DLD1 (cell line): Measurements from ENCODE around the gene SUGP2.

Experiments
- in situ Hi-C: cut with HindIII; loops from 2 replicates; pipeline ENCODE4 v1.10.0; 2017; ENCODE audit warnings: low sequenced_read_pairs

Gene SUGP2

DNA sequence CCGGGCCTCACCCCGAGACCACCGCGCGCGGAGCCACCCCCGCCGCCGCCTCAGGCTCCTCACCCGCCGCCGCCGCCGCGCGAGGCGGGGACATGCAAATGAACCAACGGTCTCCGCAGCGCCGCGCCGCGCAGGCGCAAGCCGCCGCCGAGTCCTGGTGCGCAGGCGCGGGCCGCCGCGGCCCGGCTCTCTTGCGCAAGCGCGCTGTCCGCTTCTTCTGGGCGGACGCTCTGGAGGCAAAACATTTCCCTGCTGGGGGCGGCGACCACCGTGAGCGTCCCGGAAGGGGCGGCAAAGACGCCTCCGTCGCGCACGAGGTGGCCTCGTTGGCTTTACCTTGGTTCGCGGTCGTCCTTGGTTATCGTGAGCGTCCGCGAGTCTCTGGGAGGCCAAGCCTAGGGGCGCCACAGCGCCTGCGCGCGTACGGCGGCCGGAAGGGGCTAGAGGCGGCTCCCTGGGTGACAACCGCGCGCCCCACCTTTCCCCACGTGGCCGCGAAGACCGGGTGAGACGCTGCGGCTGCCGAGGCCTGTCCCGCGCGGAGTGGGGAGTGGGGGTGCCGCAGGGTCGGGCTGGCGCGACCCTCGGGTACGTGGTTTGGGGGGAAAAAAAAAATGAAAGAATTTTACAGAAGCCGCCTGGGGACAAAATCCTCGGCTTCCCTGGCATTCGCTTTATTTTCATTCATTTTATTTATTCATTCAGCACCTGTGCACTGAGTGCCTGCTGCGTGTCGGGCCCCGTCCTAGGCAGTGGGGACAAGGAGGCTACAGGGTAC lies at the start of gene SUGP2, which contains the start of gene ARMC6:
Gene SUGP2 (minus strand): TSS at position 92 of the 778 bp plus-strand sequence. CDS start 2,446 bp downstream, outside the sequence.
Gene ARMC6 (plus strand): TSS at position 178 of the 778 bp plus-strand sequence. CDS start 607 bp downstream, outside the sequence.
- in situ Hi-C loops: no loop called here

DNA sequence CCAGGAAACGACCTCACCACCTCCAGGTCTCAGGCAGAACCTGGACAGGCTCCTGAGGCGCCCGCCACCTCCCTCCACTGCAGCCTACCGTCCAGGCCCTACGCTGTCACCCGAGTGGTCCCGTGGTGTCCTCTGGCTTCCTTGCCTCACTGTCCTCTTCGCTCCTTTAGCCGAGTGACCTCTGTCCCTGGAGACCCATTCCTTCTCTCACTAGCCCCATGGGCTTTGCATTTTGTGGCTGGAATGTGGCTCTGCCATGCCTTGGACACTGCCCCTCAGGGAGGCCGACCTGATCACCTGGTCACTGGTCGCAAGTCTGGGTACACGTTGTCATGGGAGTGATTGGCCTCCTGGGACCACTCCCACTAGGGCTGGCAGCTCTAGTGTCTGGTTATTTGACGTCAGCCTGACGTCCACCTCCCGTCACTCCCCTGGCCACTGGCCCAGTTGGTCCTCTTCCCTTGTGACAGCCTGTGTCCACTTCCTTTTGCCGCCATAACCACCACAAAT lies 48.4 kb upstream of the SUGP2 start:
- in situ Hi-C loops: no loop called here

DNA sequence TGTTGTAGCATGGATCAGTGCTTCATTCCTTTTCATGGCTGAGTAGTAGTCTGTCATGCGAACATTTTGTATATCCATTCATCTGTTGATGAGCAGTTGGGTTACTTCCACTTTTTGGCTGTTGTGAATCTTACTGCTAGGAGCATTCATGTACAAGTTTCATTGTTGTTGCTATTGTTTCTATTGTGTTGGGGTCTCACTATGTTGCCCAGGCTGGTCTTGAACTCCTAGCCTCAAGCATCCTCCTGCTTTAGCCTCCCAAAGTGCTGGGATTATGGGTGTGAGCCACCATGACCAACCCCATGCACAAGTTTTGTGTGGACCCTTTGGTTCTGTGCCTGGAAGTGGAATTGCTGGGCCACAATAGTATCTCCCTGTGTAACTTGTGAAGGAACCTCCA lies 46.3 kb upstream of the SUGP2 start:
- in situ Hi-C loops: no loop called here

DNA sequence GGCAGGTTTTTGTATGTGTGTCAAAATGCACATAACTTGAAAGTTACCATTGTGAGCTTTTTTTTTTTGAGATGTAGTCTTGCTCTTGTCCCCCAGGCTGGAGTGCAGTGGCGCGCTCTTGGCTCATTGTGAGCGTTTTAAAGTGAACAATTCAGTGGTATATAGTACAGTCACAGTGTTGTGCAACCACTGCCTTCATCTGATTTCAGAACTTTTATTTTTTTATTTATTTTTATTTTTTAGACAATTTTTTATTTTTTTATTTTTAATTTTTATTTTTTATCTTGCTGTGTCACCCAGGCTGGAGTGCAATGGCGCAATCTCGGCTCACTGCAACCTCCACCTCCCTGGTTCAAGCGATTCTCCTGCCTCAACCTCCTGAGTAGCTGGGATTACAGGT lies 45.5 kb upstream of the SUGP2 start:
- in situ Hi-C loops: no loop called here

DNA sequence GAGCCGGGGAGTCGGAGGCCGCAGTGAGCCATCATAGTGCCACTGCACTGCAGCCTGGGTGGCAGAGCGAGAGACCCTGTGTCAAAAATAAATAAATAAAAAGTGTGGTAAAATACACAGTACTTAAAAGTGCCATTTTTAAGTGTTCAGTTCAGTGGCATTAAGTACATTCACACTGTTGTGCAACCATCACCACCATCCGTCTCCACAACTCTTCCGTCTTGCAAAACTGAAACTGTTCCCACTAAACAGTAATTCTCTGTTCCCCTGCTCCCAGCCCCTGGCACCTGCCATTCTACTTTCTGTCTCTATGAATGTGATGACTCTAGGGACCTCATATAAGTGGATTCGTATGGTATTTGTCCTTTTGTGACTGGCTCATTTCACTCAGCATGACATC lies 43.8 kb upstream of the SUGP2 start:
- in situ Hi-C loops: no loop called here

DNA sequence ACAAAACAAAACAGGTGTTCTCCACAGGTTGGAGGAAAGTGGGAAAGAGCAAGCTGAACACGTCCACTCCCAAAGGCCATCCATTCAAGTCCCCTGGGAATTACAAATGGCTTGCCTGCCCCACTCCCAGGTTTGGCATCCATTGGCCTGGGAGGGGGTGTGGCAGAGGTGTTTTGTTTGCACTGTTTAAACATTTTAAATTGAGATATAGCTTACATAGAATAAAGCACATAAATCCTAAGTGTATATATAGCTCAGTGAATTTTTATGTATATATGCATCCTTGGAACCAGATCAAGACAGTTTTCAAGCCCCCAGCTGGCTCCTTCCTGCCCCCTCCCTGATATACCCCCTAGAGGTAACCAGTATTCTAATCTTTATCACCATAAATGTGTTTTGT lies 43.2 kb upstream of the SUGP2 start:
- in situ Hi-C loops: no loop called here

DNA sequence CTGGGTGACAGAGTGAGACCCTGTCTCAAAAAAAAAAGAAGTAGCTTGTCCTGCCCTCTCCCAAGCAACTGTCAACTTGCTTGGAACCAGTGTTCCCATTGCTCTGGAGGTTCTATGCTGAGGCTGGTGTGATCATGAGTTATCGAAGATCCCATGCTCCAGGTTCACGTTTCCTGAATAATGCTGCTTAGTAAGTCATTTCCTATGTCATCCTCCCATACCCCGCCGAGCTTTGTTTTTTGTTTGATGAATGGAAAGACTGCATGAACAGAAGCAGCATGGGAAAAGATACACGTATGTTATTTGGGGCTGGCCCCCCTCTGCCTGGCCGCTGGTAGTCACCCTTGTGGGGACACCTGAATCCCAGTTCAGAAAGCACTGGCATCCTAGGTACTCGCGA lies 41.8 kb upstream of the SUGP2 start:
- in situ Hi-C loops: no loop called here

DNA sequence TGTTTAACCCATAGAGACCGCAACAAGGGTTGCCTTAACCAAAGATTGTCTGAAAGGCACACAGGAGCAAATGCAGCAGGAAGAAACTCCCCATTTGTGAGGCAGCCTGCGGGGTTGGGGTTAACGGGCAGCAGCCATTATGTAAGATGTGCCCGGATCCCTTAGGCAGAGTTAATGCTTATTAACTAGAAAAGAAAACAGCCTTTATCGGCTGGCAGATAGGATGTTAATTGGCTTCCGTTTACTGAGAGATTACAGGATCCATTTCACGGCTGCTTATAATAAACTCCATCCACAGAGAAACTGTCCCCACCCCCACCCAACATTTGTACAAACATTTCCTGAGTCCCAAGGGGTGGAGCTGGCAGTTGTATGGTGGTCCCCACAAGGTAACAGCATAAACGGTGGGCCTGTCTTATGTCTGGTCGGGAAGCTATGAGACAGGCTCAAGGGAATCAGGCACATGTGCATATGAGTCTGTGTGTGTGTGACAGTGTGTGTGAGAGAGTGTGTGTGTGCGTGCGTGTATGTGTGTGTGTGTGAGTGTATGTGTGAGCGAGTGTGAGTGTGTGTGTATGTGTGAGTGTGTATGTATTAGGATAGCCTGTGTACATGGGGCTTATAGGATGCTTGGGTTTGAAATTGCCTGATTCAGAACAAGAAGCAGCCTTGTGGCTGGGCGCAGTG lies 41.0 kb upstream of the SUGP2 start:
- in situ Hi-C loops: no loop called here

DNA sequence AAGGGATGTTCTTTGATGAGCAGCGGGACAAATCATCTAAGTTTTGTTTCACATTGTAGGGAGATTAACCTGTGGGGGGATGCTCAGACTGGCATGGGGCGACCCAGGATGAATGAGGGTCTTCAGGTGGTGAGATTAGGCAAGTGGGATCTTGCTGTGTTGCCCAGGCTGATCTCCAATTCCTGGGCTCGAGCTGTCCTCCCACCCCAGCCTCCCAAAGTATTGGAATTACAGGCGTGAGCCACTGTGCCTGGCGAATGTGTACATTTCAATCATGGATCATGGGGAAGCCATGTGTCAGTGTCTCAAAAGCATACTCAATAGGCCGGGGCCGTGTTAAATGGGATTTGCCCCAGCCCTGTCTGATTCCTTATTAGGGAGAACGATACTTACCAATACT lies 38.6 kb upstream of the SUGP2 start:
- in situ Hi-C loops: no loop called here

DNA sequence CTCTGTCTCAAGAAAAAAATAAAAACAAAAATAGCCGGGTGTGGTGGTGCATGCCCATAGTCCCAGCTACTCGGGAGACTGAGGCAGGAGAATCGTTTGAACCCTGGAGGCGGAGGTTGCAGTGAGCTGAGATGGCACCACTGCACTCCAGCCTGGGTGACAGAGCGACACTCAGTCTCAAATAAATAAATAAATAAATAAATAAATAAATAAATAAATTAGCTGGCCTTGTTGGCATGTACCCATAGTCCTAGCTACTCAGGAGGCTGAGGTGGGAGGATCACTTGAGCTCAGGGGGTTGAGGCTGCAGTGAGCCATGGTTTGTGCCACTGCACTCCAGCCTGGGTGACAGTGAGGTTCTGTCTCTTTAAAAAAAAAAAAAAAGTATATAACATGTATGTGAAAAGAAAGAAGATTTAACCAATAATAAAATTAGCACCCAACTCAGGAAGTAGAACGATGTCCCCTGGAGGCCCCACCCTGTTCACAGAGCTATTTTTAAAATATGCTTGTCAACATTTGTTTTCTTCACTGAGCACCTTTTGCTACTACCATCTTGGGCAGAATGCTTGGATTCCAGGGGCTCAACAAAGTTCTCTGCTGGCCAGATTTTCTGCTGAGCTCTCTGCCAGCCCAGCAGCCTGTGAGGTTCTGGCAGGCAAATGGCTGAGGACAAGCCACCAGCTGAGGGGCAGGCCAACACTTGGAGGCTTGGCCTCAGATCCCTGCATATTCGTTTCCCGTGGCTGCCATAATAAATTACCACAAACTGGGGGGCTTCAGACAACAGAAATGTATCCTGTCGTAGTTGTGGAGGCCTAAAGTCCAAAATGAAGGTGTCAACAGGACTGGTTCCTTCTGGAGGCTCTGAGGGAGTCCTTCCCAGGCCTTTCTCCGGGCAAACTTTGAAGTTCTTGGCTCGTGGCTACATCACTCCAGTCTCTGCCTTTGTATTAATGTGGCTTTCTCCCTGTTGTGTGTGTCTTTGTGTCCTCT lies 35.6 kb upstream of the SUGP2 start:
- in situ Hi-C loops: no loop called here

DNA sequence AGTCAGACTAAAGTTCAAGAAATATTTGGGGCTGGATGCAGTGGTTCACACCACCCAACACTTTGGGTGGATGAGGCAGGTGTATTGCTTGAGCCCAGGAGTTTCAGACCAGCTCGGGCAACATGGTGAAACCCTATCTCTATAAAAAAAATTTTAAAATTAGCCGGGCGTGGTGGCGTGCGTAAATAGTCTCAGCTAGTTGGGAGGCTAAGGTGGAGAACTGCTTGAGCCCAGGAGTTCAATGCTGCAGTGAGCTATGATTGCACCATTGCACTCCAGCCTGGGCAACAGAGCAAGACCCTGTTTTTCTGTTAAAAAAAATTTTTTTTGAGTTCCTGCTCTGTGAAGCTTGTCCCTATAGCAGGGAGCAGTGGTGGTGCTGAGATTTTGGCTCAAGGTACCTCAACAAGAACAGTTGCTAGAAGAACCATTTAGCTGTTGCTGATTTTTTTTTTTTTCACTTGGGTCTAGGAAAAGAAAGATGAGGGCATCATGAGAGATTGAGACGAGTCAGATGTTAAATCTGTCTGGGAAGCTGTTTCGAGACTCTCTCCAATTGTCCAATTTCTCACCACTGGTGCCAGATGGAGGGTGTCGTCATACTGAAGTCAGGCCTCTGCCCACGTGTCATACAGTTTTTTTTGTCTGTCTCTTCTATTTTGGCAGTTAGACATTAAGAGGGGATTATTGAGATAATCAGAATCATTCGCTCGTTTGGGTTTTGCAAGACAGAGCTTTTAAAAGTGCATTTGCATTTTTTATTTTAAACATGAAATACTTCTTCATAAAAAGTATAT lies 34.2 kb upstream of the SUGP2 start:
- in situ Hi-C loops: no loop called here

DNA sequence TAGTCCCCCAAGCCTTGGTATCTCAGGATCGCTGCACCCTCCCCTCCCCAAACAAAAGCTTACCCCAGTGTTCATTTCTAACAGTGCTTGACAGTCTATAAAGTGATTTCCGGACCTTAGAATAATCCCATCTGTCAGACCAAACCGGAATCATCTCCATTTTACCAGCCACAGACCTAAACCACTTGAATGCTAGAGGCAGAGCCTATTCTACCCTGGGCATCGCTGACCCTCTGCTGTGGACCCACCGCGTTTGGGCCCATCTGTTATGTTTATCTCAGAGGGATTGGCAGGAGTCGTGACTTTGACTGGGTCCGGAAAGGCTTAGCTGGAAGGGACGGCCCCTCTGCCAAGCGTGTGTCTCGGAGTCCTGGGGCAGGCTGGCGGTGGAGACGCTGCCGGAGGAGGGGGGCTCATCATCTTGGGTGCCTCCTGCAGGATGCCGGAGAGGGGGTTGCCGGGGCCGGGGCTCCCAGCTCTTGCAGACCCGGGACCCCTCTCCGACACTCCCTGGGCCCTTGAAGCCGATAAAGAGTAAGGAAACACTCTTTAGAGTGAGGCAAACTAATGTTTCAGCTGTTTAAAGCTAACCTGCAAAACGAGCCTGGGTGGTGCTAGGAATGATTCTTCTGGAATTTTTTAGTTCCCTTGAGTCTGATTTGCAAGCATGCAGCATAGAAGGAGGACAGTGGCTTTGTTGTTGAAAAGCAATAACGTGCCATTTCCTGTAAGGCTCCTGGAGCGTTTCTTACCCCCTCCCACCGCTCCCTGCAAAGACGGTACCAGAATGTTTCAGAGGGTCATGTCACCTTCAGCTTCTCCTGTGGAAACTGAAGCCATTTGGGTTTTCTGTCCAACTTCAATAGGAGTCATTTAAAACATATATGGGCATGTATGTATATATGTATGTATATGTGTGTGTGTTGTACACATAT lies 31.8 kb upstream of the SUGP2 start:
- in situ Hi-C loops: no loop called here

DNA sequence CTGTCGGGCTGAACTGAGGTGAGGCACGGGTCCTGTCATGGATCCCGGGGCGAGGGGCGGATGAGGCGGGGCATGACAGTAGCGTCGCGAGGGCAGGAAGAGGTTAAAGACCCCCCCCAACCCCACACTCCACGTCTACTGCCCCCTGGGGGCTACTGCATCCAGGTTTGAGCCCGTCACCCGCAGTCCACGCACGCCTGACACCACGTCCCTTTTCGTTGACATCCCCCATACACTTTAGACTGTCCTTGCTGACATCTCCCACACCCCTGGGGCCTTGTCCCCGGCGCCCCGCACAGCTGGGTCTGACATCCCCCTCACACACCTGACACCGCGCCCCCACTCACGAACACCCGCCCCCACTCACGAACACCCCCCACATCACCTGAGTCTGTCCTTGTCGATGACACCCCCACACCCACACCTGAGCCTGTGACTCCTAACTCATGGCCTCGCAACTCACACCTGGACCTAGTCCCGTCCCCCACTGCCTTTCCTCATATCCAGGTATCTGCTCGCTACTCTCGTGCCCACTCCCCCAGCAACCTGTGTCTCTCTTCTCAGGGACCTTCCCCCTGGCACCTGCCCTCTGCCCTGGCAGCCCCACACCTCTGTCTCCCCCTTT lies 30.9 kb upstream of the SUGP2 start:
- in situ Hi-C loops: no loop called here

DNA sequence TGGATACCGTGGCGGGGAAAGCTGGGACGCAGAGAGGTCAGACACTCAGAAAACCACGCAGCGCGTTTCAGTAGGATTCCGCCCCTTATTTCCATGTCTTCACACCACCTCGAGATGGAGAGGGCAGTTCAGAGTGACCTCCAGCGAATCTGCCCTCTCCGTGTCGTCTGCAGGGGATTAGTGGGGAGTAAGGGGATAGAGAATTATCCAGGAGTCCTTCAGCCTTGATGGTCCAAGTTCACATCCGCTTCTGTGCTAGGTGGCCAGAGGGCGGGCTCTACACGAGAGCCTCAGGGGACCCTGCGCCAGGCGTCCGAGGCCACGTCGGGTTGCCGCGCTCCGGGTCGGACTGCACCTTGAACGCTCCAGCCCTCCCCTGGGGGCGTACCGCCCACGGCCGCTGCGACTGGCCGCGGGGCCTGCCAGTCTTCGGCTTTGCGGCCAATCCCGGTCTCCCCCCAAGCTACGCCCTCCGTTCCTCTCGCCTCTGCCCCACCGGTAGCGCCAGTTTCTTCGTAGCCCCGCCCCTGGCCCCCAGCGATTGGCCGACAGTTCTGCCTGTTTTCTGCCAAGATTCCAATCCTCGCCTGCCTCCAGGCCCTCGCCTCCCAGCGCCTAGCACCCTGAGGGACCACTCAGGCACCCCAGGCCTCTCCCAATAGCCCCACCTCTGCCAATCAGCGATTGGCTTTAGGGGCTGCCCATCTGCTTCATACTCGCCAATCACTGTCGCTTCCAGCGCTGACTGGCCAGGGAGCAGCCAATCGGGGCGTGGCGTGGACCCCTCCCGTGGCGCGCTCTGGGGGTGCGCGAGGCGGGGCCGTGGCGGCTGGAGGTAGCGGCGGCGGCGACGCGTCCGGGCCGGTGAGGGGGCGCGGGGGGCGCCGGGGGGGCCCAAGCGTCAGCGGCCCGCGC lies 30.1 kb upstream of the SUGP2 start, which contains the start of gene SLC25A42:
Gene SLC25A42 (plus strand): TSS at position 812 of the 915 bp plus-strand sequence. CDS start 32,131 bp downstream, outside the sequence.
- in situ Hi-C loops: no loop called here

DNA sequence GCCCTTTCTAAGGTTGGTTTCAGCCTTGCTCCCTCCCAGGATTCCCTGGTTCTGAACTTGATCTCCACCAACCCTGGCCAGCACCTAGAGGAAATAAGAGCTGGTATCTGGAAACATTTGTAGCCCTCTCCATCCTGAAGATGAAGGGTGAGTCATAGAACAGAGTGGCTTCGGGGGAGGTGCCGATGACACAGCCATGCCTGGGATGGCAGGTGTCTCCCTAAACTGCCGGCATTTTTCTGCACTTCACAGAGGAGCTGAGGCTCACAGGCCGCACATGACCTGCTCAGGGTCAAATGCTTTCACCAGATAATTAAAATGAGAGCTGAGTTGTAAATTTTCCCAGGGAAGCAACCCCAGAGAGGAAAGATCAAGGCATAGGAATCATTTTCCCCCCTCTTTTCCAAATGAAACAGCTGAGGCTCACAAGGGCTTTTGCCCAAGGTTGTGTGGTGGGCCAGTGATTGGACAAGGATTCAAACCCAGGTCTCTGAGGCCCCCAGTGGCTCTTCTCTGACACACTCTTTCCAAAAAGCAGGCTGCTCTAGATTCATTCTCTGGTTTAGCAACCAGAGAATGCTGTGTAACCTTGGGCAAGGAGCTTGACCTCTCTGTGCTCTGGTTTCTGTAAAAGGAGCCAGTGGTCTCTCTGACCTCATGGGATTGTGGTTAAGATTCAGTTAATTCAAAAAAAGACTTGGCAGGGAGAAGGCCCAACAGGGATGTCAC lies 29.3 kb upstream of the SUGP2 start:
- in situ Hi-C loops: no loop called here

DNA sequence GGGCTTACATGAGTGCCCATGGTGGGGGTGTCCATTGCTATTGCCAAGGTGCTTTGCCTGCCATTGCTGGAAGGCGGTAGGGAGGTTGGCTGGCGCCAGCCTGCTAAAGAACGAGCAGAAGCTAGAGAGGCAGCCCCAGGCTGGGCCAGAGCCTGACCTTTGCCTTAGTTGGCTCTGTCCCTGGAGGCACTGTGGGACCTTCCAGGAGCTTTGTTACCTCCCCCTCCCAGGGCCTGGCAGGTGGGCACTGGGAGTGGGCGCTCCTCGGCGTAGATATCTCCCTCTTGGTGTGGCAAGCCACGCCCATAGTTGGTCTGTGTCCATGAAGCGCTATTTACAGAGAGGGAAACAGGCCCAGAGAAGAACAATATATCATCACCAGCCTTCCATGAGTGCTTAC lies 28.2 kb upstream of the SUGP2 start:
- in situ Hi-C loops: no loop called here
